Fibroblast of mammary gland (primary cell): ENCODE results near the gene SLC12A2.

Source experiments
- DNase-seq: peaks from one replicate; pipeline ENCODE4 v3.0.0-alpha.2; 2010; ENCODE audit warnings: low read depth
- H3K4me3 ChIP-seq: 2 replicates; pipeline ENCODE4 v1.5.1; 2011; ENCODE audit warnings: low read depth, mild to moderate bottlenecking, low read length, moderate library complexity; ENCODE audit not compliant: control insufficient read depth
- TF ChIP-seq, protein P1 (sequence below): conservative IDR thresholded peaks from 2 replicates; pipeline ENCODE4 v1.5.1; 2011; ENCODE audit warnings: low read depth, low read length, inconsistent platforms; ENCODE audit not compliant: control insufficient read depth, insufficient read depth

SLC12A2 gene

DNA sequence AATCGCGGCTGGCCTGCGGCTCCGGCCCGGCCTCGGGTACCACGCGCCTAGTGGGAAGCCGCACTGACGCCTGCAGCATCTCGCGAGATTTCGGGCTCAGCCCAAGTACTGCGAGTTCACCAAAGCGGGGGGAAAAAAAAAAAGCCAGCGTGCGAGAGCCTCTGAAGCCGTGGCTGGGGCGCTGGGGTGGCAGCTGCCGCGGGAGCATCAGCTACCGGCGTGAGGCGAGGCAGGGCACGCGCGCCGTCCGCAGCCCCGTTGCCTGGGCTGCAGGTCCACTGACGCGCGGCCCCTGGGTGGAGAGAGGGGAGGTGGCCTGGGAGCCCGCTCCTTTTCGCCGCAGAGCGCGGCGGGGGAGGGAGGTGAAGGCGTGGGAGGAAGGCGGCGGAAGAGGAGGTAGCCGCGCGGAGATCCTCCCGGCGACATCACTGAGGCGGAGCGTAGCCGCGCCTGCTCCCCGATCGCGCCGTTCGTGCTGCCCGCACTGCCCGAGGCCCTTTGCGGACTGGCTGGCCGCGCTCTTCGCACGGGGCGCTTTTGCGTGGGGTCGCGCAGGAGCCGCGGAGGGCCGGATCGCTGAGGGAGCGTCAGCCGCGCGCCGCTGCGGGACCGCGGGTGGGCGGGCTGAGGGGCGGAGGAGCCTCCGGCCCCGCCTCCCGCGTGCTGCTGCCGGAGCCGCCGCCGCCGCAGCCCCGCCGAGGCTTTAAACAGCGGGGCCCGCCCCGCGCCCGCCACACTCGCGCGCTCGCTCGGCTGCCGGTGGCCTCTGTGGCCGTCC lies at the start of gene SLC12A2:
Gene SLC12A2, plus strand, starts transcription at position 734 of the 778 bp plus-strand sequence. CDS start 189 bp downstream, outside the sequence.
- DNase-seq, result peak; percentile 96
- peak within 1 kb of the TSS; percentile 69 for H3K4me3 ChIP-seq
- TF ChIP-seq, protein P1, sequence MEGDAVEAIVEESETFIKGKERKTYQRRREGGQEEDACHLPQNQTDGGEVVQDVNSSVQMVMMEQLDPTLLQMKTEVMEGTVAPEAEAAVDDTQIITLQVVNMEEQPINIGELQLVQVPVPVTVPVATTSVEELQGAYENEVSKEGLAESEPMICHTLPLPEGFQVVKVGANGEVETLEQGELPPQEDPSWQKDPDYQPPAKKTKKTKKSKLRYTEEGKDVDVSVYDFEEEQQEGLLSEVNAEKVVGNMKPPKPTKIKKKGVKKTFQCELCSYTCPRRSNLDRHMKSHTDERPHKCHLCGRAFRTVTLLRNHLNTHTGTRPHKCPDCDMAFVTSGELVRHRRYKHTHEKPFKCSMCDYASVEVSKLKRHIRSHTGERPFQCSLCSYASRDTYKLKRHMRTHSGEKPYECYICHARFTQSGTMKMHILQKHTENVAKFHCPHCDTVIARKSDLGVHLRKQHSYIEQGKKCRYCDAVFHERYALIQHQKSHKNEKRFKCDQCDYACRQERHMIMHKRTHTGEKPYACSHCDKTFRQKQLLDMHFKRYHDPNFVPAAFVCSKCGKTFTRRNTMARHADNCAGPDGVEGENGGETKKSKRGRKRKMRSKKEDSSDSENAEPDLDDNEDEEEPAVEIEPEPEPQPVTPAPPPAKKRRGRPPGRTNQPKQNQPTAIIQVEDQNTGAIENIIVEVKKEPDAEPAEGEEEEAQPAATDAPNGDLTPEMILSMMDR, result no peak

DNA sequence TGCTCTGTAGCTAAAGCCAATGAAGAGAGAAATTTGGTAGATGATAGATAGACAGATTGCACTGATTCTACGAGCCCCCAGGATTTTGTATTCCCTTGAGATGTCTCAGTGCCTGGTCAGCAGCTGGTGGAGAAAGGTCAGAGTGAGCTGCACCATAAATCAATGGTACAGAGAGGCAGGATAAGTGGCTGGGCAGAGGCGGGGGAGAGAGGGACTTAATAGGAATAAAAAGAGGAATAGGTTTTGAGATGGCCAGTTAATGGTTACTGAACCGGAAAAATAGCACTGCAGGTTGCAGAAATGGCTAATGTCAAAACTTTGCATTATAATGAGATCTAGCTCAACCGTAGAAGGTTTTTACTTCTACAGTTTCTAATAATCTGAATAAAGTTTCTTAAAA lies 47.9 kb upstream of the SLC12A2 start:
- TF ChIP-seq, protein P1, result no peak
- DNase-seq, result no peak

DNA sequence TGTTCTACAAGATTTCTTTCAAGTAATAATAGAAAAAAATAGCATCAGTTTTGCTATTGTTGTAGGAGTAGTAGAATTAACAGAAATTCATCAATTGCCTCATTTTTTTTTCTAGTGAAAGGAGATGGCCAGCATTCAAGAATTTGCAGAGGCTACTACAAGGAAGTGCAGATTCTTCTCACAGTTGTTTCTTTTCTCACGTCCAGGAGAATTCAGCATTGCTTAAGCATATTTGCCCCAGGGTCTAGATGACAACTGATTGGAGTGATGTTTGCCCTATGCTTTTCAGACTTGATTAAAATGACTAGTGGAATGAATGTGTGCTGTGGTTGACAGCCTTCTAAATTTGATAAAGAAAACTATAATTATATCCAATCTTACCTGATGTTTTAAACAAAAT lies 46.6 kb upstream of the SLC12A2 start:
- TF ChIP-seq, protein P1, result no peak
- DNase-seq, result no peak
- H3K4me3 ChIP-seq, result no peak overlapping the region

More for the DNA sequence above, 47.9 kb upstream of the SLC12A2 start:
- no peak overlapping the region for H3K4me3 ChIP-seq

DNA sequence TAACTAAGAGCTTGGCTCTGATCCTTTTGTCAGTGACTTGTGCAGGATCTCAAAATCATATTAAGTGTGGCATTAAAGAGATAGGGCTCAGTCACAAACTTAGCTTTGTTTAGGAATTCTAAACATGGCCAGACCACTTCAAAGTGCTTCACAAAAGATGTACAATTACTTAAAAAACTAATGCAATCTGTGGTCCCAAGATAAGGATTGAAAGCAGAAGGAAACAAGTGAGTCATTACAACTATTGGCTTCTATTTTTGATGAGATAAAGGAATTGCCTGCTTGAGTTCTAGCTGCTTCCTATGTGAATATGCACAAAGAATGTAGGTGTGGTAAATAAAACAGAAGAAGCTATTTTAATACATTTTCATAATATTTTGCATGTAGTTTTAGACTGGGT lies 44.9 kb upstream of the SLC12A2 start:
- TF ChIP-seq, protein P1, result no peak
- no peak overlapping the region for H3K4me3 ChIP-seq
- DNase-seq, result peak; percentile 31

DNA sequence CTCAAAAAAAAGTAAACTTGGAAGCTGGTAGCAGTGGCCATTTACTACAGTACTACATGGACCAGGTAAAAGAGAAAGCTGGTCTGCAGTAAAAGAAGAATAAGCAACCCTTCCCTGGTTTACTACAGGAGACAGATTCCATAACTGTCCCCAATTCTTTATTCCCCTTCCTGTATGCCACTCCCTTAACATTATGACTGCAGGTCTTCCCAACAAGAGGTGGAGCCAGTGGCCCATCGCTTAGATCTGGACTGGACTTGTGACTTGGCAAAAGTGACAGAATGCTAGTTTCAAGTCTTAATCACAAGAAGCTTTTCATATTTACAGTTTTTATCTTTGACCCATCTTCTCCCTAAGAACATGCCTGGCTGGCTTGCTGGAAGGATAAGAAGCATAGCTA lies 42.6 kb upstream of the SLC12A2 start:
- no peak for DNase-seq
- TF ChIP-seq, protein P1, result no peak
- H3K4me3 ChIP-seq, result no peak overlapping the region

DNA sequence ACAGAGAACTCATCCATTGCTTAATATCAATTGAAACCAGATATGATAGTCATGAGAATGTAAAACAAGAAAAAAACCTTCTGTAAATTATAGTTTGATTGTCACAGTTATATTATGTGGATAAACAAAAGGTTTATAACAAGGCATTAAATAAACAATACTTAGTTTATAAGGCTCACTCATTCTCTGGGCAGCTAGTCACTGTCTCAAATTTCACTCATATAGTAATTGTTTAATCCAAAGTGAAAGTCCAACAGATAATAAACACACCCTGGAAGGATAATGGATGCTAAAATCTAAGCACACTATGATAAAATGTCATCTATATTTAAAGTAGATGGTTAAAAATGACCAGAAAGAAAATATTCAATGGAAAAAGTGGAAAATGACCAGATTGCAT lies 30.8 kb upstream of the SLC12A2 start:
- no peak for DNase-seq
- H3K4me3 ChIP-seq, result no peak overlapping the region
- TF ChIP-seq, protein P1, result no peak
